Fibroblast of skin of abdomen (primary cell): Measurements from ENCODE around the gene PUM2.
A peak's percentile ranks its signal among the peaks of the same experiment; 100 is the strongest.
"Not testable (repeated sequence)": the region's sequence is repeated elsewhere in the genome, so short reads cannot be mapped to it uniquely, and the experiment has no call there.

ENCODE experiments used
- DNase-seq: peaks from one replicate; pipeline ENCODE4 v3.0.0-alpha.2; 2013

The PUM2 gene

DNA sequence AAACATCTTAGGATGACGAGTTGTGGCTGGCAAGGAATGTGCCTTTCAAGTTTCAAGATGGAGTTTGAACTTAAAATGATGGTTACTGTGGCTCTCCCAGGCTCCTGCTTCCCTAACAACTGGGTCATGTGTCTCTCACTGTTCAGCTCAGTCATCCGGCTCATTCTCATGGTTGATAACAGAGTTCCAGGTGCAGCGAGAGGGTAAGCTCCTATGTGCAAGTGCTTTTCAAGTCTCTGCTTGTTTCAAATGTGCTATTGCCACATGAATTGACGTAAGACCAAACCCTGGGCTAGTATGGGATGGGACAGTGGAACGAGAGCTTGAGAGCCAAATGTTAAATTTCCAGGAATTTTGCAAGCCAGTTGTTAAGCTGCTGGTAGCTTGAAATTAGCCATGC lies 19.5 kb upstream of the PUM2 start:
- DNase-seq: no peak

DNA sequence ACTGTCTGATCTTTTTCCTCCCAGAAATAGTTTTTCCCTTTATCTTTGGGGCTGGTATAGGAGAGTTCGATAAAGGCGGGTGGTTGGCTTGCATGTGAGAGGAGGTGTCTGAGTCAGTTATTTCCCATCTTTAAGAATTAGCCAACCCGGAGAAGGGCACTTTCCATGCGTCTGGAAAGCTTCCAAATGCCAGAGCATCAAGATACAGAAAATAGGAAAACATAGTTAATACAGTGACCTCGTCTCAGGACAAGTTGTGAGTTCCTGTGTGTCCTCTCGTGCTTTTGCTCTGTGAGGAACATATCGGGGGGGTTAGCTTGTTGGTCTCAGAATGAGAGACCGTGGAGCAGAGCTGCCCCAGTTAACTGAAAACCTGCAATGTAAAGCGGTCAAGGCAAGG lies 18.7 kb upstream of the PUM2 start:
- DNase-seq: no peak

DNA sequence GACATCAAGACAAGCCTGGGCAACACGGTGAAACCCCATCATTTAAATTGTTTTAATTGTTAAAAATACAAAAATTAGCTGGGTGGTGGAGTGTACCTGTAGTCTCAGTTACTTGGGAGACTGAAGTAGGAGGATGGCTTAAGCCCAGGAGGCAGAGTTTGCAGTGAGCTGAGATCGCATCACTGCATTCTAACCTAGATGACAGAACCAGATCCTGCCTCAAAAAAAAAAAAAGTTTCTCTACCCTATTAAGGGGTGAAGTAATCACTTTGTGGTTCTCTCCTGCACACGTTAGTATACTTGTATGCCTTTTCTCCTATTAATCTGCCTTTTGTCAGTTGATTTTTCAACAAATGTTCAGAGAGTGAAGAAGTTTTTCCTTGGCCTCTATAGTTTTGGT lies 18.1 kb upstream of the PUM2 start:
- no peak for DNase-seq

DNA sequence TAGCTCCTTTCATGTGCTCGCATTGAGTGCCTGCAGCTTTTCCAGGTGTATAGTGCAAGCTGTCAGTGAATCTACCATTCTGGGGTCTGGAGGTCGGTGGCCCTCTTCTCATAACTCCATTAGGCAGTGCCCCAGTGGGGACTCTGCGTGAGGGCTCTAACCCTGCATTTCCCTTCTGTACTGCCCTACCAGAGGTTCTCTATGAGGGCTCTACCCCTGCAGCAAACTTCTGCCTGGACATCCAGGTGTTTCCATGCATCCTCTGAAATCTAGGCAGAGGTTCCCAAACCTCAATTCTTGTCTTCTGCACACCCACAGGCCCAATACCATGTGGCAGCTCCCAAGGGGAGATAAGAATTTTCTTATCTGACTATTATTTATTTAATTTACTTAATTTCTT lies 17.3 kb upstream of the PUM2 start:
- DNase-seq: not testable (repeated sequence)

DNA sequence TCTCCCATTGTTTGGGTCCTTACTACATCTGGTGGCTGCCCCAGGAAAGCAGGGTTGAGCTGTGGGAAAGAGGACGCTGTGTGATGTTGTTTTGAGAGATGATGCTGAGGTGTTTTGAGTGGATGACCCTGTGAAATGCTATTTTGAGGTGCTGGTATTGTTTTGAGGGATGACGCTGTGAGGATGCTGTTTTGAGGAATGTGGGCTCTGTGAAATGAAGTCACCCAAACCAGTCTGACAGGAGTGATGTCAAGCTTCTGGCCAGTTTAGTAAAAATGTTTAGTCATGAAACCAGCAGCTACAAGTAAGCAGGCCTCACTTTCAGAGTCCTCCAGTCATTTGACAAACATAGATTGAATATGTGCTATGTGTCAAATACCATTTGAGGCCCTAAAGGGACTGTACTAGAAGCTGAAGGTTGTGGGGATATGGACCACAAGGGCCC lies 16.1 kb upstream of the PUM2 start:
- DNase-seq: no peak

DNA sequence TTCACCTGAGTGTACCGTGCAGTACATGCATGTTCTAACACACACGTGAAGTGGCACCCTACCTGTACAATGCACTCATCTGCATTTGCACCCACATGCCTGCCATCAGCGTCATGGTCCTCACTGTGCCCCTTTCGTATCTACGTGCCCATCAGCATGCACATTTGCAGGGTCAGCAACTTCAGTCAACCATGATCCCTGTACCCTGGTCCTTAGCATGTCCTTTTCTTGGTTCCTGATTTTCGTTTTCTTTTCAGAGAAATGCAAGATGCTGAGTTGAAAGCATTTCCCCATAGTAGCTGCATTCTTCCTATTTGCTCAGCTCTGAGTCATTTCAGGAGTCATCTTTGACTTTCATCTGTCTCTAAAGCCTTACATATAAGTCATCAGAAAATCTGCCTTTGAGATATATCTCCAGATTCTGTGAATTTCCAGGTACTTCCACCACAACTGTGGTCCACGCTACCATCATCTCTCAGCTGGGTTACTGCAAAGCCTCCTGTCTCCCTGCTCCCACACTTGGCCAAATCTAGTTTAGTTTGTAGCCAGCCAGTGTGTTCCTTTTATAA lies 14.7 kb upstream of the PUM2 start:
- peak; percentile 68 for DNase-seq

DNA sequence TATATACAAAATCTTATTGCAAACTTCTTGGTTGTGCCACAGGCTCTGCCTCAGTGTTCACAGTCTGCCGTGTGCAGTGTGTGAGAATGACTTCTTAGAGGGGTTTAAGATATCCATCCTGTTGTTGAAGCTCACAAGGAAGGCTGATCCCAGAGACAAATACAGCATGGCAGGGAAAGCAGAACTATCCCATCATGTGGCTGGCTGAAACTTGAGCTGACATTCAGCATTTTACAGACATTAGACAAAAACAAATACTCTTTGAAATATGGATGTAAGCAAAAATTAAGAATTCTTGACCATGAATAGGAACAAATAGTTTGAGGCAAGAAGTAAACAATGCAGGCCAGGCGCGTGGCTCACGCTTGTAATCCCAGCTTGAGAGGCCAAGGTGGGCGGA lies 12.9 kb upstream of the PUM2 start:
- DNase-seq: no peak

DNA sequence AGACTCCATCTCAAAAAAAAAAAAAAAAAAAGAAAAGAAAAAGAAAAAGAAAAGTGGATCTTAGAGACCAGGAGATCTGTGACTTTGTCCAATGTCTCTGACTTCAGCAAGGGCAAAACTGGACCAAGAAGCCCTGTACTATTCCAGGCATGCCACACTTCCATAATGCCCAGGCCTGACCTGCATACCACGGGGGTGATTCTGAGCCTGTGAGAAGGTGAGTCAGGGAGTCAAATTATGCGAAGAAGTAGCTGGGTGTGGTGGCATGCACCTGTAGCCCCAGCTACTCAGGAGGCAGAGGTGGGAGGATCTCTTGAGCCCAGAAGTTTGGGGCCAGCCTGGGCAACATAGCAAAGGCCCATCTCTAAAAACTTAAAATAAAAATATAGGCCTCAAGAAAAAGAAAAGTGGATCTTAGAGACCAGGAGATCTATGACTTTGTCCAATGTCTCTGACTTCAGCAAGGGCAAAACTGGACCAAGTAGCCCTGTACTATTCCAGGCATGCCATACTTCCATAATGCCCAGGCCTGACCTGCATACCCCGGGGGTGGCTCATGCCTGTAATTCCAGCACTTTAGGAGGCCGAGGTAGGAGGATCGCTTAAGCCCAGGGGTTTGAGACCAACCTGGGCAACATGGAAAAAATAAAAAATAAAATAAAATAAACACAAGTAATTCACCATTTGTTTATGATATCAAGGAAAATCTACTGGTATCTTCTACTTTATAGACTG lies 12.2 kb upstream of the PUM2 start:
- DNase-seq: no peak

DNA sequence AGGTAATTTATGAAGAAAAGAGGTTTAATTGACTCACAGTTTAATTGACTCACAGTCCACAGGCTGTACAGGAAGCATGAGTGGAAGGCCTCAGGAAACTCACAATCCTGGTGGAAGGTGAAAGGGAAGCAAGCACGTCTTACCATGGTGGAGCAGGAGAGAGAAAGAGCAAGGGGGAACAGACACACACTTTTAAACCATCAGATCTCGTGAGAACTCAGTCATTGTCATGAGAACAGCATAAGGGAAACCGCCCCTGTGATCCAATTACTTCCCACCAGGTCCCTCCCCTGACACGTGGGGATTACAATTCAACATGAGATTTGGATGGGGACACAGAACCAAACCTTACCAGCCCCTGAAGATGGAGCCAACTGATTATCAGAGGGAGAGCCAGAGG lies 11.2 kb upstream of the PUM2 start:
- no peak for DNase-seq

DNA sequence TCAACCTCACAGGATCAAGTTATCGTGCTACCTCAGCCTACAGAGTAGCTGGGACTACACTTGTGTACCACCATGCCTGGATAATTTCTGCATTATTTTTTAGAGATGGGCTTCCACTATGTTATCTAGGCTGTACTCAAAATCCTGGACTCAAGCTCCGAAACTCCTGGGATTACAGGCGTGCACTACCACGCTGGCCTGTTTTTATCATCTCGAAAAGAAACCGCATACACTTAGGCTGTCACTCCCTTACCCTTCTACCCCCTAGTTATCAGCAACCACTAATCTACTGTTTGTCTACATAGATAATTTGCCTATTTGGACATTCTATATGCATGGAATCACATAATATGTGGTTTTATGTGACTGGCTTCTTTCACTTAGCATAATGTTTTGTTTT lies 8.5 kb upstream of the PUM2 start:
- no peak for DNase-seq

DNA sequence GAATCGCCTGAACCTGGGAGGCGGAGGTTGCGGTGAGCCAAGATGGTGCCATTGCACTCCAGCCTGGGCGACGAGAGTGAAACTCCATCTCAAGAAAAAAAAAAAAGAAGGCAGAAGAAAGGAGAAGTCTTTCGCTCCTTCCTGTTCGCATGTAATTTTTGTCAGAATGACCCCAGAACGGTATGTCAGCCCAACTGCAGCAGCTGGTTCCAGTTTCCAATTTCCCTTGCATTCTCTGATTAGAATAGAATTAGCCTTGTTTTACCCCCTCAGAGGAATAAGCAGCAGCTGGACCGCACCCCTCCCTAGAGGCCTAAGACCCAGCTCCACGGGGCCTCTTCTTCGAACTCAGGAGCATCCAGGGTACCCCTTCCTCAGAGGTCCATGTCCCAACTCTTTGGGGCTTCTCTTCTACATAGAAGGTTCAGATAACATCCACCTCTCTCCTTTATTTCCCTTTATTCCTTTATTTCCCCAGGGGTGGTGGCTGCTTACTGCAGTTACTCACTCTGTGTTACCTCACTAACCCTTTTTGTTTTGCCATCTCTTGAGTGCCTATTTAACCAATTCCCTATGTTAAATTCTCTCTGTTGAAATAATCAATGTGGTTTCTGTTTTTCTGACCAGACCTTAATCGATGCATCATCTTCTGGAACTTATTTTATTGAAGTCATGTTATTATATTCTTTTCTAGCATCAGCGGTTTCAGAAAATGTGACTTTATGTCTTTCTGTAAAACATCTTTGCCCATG lies 7.2 kb upstream of the PUM2 start:
- DNase-seq: no peak

DNA sequence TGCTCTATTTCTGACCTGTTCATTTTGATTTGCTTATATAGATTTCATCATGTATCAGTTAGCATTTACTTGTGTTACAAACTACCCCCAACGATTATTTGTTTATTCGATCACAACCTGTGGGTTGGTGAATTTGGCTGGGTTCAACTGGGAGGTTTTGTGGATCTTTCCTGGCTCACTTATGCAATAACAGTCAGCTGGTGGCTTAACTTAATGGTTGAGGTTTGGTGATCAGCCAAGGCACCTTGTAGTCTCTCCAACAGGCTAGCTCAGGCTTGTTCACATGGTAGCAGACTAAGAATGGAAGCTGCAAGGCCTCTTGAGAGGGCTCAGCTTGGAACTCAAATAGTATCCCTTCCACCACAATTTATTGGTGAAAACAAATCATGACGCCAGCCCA lies 5.4 kb upstream of the PUM2 start:
- peak; percentile 89 for DNase-seq

DNA sequence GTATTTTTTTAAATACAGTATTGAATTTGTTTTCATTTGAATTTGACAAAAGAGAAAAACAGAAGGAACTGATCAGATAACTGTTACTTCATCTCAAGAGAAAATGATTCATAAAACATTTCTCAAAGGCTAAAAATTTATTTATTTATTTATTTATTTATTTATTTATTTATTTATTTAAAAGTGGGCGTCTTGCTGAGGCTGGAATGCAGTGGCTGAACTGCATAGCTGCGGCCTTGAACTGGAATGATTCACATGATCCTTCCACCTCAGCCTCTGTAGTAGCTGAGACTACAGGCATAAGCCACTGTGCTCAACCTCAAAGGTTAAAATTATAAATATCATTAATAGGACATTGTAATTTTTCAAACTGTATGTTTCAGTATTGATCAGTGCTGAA lies 4.5 kb upstream of the PUM2 start:
- peak; percentile 64 for DNase-seq

DNA sequence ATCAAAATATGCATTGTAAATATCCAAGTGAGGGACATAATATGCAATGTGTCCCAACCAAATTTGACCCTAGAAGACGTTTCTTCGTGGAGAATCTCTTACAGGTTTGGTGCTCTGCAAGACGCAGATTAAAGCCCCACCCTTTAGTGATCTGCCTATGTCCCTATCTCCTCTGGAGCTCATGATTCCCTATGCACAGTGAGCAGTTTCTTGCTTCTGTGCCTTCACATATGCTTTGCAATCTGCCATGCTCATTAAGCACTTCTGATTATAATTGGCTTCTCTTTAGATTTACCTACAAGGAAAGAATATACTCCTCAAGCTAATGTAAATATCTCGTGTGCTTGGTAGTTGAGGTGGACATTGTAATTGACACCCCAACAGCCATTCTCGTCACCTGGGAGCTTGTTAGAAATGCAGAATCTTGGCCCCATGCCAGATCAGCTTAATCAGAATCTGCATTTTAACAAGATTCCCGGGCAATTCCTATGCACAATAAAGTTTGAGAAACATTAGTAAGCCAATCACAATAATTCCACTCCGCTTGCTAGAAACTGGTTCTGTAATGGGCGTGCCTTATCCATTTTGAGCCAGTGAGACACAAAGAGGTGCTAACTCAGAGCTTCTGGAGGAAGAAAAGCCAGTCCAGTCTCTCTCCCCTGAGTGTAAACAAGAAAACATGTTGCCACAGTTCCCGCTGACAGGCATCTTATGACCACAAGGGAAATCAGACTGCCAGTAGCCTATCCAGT lies 2.8 kb upstream of the PUM2 start:
- DNase-seq: no peak

DNA sequence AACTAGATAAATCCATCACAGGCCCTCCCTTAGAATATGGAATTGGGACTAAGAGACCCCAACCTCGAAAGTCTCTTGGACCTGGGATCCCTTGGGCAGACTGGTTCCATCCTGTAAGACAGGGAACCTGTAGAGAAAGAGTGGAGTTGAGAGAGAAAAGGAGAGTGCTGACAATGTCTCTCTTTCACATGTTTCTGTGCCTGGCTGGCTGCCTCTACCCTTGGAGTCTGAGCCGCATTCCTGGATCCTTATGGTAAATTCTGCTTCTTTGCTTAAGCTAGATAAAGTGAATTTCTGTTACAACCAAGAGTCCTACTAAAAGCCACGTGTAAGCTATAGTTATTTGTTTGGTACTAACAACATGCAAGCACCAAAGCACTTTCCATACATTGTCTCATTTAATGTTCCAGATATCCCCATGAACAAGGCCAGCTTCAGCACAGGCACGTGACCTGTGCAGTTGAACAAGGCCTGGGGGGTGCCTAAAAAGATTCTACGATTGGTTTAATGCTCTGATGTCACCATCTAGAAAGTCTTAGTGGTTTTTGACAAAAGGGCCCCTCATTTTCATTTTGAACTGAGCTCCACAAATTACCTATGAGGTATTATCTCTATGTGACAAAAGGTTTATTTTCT lies 2.1 kb upstream of the PUM2 start:
- no peak for DNase-seq

DNA sequence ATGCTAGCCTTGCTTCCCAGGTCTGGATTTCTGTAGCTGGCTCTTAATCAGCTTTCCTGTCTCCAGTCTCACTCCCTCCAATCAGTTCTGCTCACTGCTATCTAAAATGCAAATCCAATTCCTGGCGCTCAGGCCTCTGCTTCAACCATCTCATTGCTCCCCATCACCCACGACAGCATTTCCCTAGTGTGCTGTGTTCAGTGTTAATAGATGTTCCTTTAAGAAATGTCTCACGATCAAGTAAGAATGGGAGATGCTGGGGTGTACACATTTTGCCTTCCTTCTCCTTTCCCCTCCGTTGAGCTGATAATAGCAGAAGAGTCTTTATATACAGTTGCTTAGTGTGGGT lies 1.6 kb upstream of the PUM2 start:
- DNase-seq: no peak

DNA sequence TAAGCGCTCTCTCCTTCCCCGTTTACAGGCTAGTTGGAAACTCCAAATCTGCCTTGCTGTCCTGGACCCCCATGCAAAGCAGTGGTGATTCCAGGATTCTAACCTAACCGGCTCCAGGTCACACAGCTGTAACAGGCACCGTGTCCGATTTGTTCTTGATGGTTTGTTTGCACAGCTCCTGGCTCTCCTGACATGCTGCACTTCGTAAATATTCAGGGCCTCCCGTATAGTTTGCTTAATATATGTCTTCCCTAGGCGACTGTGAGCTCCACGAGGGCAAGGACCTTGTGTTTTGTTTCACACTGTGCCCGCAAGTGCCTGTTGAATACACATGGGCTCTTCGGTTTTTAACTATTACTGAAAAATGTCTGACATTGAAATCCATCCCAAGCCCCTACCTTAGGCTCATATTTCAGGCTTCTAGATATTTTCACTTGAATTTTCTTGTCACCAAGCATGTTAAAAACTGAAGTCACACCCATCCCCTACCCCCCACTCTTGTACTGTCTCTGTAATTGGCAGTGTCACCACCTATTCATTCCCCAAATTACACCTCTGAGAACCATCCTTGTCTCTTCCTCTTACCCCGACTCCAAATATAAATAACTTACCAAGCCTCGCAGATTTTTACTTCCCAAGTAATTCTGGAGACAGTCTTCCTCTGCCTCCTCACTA lies 1.0 kb upstream of the PUM2 start:
- DNase-seq: no peak

DNA sequence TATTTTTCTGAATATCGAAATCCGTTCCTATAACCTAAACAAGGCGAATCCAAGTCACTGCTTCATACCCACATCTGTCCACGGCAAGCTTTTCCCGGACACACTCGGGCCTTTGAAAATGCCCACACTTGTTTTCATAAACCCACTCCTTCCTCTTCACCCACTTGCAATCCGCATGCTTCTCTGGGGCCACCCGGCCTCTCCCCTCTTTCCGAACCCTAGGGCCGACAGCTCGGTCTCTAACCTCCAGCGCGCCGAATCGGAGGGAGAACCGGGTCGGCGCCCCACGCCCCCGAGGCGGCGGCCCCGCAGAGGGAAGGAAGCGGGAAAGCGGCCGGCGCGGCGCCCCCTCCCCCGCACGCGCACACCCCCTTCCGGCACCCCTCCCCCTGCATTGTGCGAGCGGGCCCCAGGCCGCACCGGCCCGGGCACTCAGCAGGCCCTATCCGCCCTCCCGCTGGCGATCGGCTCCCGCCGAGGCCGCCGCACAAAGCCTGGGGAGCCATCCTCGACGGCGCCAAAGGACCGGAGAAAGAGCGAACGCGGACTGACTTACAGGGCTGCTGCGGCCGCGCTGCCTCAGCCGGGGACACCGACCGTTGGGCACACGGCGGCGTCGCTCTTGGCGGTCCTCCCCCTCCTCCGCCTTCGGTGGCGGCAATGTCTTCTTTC lies 467 bp downstream of the PUM2 start:
- peak; percentile 27 for DNase-seq

DNA sequence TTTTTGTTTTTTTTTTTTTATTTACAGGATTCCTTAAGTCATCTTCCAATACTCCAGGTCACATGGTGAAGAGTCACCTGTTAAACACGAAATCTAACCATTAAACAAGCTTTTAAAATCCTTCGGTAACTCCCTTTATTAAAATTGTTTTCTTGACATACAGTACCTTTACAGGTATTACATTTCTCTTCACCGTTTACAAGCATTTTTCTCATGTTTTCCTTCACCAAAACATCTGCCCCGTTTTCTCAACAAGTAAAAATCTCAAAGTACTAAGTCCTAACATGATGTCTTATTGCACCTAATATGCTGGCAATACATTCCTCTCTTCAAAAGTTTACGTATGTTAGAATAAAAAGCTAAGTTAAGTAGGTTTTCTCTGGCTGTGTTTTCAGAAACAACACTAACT lies 1.1 kb downstream of the PUM2 start:
- DNase-seq: no peak

DNA sequence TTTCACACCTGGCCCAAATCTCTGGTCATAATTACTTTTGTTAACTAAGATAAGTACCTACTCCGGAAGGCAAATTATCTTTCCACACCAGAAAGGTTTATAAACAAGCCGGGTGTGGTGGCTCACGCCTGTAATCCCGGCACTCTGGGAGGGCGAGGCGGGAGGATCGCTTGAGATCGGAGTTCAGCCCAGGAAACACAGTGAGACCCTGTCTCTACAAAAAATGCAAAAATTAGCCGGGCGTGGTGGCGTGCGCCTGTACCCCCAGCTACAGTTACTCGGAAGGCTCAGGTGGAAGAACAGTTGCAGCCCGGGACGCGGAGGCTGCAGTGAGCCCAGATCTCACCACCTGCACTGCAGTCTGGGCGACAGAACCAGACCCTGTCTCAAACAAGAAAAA lies 2.1 kb downstream of the PUM2 start:
- no peak for DNase-seq

DNA sequence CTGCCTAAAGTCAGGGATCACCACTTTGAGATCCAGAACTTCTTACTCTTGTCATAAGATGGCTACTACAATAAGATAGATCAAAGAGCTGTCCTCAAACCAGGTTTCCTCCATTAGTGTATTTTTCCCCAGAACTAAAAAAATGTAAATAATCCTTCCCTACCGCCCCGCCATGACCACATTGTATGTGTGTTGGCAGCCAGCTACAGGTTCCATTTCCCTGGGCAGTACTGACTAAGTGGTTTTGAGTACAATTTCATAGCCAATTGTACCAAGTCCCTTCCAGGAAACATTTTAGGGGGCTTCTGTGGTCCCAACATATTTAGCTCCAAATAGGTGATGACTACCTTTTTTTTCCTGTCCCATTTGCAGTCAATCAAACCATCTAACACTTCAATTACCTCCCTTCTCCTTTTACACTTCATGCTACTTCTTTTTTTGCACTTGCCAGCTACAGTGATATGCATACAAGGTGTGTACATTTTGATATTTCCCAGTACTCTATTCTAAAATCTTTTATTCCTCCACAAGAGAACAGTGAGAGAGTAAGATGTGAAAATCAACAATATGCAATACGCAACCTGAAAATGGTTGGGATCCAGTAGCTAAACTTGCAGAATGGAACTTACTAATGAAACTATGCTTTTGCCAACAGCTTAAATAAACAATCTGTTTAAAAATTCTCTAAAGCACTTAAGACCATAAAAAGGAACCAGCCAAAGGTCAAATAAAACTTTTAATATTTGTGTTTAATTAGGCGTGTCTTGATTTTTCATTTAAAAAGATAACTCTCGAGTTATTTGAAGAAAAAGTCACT lies 3.9 kb downstream of the PUM2 start:
- DNase-seq: no peak
